Transverse colon (tissue), 3 donors: ENCODE measurements around the gene ENAH.

Source experiments
- POLR2A ChIP-seq: fragments of 450-650 bp; IDR thresholded peaks from one replicate; pipeline ENCODE4 v1.6.1; 2016; ENCODE audit warnings: antibody characterized with exemption, mild to moderate bottlenecking, moderate library complexity
- TF ChIP-seq, protein P1 (sequence below), 5 experiments: fragments of 200-600 bp in 3 of 5; fragments of 450-650 bp in 2 of 5; sonication (generic) in 3 of 5; IDR thresholded peaks; 1 replicate in 2 of 5; 2 replicates in 3 of 5; pipeline ENCODE4 v1.5.1; 2016 to 2017; ENCODE audit warnings: antibody characterized with exemption in 5 of 5, inconsistent platforms in 3 of 5, mild to moderate bottlenecking in 2 of 5, moderate library complexity in 1 of 5

GRCh38 chr1:225657462-225657989, 4.6 kb upstream of the ENAH start:
- TF ChIP-seq POLR2A, result no peak
- TF ChIP-seq, protein P1, sequence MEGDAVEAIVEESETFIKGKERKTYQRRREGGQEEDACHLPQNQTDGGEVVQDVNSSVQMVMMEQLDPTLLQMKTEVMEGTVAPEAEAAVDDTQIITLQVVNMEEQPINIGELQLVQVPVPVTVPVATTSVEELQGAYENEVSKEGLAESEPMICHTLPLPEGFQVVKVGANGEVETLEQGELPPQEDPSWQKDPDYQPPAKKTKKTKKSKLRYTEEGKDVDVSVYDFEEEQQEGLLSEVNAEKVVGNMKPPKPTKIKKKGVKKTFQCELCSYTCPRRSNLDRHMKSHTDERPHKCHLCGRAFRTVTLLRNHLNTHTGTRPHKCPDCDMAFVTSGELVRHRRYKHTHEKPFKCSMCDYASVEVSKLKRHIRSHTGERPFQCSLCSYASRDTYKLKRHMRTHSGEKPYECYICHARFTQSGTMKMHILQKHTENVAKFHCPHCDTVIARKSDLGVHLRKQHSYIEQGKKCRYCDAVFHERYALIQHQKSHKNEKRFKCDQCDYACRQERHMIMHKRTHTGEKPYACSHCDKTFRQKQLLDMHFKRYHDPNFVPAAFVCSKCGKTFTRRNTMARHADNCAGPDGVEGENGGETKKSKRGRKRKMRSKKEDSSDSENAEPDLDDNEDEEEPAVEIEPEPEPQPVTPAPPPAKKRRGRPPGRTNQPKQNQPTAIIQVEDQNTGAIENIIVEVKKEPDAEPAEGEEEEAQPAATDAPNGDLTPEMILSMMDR (IDR thresholded peaks at IDR 0.05), result no peak
